CD4-positive, alpha-beta T cell treated with Interleukin-6 for 4 hours (primary cell): ENCODE results near the gene ARAF.
"Not testable (repeated sequence)": the region's sequence is repeated elsewhere in the genome, so short reads cannot be mapped to it uniquely, and the experiment has no call there.

Source experiments
- DNase-seq: peaks from one replicate; pipeline ENCODE4 v3.0.0-alpha.2; 2020; ENCODE audit warnings: mixed read lengths

The ARAF gene

DNA sequence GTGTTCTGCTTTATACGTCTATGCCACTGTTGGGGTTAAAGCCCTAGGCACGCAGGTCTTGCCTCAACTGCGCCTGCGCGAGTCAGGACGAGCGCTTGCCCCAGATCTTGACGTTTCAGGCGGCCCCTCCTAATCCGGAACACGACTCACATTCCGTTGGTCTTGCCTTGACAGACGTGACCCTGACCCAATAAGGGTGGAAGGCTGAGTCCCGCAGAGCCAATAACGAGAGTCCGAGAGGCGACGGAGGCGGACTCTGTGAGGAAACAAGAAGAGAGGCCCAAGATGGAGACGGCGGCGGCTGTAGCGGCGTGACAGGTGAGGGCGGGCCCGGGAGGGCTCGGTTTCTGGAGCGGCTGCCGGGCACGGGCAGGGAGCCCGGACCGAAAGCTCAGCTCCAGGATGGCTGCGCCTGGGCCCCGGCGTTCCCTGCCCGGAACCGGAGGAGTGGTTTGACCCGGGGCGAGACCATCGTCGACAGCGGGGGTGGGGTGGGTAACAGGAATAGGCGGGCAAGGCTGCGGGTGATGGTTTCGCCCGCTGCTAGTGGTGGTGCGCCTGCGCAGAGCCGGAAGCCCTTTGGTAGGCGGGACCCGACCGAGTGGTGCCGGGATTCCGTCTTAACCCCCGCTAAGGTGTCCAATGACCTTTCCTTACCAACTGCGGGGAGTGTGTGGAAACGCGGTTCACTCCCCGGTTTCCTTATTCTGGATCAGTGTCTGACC, at the start of gene ARAF:
Gene ARAF, plus strand, starts transcription at position 272 of the 725 bp plus-strand sequence. CDS start 1,763 bp downstream, outside the sequence.
- DNase-seq, result peak; percentile 95

DNA sequence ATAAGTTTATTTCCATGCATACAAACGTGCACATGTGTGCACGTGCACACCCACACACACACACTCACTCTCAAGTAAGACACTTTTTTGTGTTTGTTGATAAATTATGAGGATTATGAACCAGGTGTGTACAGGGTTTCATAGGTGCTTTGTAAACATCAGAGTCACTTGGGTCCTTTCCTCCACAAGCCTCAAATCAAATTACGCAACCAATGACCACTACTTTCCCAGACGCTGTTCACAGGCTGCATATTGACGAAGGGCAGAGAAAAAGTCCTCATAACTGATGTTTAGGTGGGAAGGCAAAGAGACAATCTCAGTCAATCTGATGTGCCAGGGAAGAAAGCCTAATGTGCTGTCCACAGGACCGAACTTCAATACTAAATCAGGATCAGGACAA, 48.6 kb upstream of the ARAF start:
- not testable (repeated sequence) for DNase-seq

DNA sequence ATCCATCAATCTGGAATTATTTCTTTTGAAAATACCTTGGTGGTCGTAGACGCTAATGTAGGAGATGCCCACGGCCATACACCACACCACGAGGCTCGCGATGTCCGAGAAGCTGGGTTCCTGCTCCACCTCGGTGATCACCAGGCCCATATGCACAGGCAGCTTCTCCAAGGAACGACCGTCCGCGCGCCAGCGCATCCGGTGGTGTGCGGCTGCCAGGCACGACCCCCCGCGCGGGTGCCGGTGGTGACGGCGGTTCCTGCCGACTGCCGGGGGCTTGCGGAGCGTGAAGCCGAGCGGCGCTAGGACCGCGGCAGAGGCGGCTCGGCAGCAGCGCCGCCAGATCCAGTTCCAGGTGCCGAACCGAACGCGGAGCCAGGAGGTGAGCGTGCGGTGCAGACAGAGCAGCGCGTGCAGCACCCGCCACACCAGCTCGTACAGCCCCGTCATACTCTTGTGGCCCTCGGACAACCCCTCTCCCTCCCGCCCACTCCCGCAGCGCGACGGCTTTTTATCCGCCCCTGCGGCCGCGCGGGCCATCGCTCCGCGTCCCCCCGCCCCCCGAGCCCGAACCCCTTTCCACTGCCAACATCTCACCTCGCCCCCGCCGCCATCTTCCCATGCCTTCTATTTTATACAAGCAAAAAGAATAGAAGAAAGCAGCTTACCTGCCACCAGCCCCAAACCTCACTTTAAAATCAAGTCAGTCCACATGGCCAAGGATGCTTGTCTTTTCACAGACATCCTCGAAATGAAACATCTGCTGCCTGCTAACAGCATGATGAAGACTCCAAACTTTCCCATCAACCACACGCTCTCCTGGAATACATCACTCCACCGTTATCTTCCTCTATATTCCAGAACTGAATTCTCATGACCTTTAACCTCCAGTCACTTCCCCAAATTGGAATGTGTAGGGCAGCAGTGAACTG, 47.7 kb upstream of the ARAF start:
- DNase-seq, result peak; percentile 21

GRCh38 chrX:47514533-47515235, 46.3 kb upstream of the ARAF start:
- DNase-seq, result no peak

DNA sequence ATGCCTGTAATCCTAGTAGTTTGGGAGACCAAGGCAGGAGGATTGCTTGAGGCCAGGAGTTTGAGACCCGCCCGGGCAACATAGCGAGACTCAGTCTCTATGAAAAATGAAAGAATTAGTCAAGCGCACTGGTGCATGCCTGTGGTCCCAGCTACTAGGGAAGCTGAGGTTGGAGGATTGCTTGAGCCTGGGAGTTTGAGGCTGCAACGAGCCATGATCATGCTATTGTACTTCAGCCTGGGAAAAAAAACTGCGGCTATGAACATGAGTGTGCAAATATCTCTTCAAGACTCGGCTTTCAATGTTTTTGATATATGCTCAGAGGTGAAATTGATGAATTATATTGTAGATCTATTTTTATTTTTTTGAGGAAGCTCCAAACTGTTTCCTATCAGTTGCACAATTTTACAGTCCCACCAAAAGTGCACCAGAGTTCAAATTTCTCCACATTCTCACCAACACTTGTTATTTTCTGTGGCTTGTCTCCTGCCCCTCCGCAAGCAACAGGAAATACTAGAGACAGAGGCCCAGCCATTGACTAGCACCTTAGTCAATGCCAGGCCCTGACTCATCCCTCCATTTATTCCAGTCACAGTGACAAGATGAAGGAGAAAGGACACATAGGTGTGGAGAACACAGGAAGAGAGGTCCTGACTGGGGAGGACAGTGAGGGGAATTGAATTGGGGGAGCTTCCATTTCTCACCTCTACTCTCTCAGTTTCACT, 44.9 kb upstream of the ARAF start:
- peak; percentile 34 for DNase-seq

DNA sequence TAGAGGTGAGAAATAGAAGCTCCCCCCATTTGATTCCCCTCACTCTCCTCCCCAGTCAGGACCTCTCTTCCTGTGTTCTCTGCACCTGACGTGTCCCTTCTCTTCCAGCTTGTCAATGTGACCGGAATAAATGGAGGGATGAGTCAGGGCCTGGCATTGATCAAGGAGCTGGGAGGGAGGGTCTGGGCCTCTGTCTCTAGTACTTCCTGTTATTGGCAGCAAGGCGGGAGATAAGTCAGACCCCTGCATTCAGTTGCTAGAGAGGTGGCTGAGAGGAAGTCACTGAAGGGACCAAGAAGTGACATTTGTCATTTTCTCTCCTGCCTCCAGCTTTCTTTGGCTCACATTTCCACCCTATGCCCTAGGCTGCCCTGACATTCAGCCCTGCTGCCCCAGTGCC, 42.9 kb upstream of the ARAF start:
- DNase-seq, result peak; percentile 10

- DNase-seq, result peak; percentile 87
Measured at GRCh38 chrX:47523297-47523696, 37.7 kb upstream of the ARAF start.

DNA sequence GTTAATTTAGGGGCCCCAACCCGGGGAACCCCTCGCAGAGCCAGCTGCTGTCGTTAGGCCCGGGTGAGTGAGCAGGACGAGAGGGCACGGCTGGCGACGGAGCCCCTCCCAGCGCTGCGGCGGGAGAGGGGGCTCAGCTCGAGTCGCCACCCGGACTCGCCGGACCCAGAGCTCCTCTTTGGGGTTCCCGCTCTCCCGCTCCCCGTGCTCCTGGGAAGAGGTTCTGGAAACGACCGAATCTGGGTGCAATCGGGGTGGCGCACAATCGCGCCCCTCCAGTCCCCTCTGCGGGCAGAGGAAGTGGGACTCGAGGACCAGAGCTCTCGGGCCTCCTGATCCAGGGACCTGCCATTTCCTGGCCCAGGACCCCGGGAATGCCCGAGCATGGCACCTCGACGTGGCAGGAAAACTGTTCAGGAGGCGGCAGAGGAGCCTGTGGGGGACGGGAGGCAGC, 37.3 kb upstream of the ARAF start:
- DNase-seq, result no peak

DNA sequence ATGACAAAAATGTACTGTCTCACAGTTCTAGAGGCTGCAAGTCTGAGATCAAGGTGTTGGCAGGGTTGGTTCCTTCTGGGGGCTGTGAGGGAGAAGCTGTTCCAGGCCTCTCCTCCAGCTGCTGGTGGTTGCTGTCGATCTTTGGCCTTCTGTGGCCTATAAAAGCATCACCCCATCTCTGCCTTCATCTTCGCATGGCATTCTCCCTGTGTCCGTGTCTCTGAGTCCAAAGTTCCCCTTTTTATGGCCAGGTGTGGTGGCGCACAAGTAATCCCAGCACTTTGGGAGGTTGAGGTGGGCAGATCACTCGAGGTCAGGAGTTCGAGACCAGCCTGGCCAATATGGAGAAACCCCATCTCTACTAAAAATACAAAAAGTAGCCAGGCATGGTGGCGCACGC, 31.5 kb upstream of the ARAF start:
- no peak for DNase-seq

DNA sequence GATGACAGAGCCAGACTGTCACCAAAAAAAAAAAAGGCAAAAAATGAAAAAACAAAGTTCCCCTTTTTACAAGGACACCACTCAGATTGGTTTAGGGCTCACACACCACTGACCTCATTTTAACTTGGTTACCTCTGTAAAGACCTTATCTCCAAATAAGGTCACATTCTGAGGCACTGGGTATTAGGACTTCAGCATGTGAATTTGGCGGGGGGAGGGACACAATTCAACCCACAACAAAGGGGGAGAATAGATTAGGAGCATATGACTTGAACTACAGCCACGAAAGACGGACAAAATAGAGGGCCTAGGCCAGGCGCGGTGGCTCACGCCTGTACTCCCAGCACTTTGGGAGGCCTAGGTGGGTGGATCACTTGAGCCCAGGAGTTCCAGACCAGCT, 31.0 kb upstream of the ARAF start:
- DNase-seq, result no peak

DNA sequence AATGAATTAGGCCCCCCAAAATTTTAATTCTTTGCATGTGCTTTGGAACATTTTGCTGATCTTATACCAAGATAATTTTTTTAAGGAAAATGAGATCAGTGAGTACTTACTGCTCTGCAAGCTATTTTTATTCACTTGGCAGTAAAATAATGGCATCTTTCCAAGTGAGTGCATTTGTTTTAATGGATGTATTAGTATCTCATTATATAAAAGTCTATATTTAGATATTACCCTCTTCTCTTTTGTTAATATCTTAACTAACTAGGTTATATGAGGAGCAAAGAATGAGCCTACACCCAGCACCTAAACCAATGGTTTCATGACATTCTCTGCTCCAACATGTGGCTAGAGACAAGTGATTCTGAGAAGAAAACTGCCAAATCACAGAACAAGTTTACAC, 21.1 kb upstream of the ARAF start:
- DNase-seq, result no peak

DNA sequence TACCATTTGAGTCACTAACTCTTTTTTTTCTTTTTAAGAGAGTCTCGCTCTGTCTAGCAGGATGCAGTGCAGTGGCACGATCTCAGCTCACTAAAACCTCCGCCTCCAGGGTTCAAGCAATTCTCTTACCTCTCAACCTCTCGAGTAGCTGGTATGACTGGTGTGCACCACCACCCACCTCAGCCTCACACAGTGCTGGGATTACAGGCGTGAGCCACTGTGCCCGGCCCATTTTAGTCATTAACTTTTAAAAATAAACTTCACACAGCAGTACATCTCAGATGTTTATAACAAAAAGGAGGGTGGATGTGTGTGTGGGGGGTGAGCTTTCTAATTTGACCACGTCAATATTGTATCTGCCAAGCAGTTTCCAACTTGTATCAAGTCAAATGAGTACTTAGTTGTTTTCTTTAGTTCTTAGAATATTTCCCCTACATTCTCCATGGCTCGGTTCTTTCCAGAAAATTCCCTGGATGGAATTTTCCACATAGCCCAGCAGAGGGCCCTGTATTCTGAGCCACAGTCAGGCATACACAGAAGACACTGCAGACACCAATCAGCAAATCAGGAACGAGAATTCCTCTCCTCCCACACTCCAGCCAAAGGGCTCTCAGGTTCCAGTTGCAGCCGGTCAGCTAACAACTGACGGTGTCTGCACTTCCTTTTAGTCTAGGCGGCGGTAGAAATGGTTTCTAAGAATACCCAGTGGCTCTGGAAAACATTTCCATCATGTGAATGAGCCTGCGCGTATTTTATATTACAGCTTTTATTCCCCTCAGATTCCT, 20.1 kb upstream of the ARAF start:
- no peak for DNase-seq

DNA sequence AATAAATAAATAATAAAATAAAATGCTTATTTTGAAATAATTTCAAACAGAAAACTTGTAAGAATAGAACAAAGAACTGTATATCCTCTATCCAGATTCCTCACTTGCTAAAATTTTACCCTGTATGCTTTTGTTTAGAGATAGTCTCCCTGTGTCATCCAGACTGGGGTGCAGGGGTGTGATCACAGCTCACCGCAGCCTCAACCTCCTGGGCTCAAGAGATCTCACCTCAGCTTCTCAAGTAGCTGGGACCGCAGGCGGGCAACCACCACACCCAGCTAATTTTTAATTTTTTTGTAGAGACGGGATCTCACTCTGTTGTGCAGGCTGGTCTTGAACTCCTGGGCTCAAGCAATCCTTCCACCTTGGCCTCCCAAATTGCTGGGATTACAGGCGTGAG, 17.5 kb upstream of the ARAF start:
- no peak for DNase-seq

GRCh38 chrX:47556045-47556623, 4.9 kb upstream of the ARAF start:
- peak; percentile 86 for DNase-seq

DNA sequence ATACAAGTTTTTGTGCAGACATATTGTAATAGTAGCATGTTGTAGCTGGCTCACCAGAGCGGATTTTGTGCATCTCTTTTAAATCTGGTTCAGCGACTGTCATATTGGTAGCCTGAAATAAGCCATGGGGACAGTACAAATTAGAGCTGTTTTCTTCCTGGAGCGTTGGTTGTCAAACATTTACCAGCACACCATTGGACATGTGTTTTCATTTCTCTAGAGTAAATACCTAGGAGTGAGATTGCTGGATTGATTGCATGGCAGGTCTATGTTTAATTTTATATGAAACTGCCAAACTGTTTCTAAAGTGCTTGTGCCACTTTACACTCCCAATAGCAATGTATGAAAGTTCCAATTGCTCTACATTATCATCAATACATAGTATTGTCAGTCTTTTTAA, 2.6 kb upstream of the ARAF start:
- no peak for DNase-seq

- DNase-seq, result no peak
Measured at GRCh38 chrX:47560179-47560933, 649 bp upstream of the ARAF start.

- DNase-seq, result no peak
Measured at GRCh38 chrX:47561659-47562151, 700 bp downstream of the ARAF start.

DNA sequence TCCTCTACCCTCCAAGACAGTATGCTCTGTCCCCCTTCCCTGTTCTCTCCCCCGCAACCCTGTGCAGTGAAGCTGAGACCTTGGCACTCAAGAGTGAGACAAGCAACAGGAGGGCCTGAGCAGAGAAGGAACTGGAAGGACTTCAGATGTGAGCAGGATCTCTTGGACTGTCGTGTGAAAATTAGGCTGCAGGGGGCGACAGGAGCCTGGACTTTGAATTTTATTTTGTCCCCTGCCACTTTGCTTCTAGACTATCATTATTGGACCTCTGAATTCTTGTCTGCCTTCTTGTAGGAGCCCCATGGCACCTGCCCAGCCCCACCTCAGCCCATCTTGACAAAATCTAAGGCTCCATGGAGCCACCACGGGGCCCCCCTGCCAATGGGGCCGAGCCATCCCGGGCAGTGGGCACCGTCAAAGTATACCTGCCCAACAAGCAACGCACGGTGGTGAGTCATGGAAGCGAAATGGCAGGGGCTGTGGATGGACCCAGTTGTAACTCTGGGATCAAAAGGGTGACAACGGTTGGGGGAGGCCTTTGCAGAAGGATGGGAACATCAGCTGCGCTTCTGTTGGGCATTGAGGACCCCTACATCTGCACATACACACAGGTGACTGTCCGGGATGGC, 1.7 kb downstream of the ARAF start:
- DNase-seq, result peak; percentile 30

GRCh38 chrX:47563801-47564315, 2.9 kb downstream of the ARAF start:
- no peak for DNase-seq
